ENCODE data around the gene LRRC10.

- TF ChIP-seq, protein P1, sequence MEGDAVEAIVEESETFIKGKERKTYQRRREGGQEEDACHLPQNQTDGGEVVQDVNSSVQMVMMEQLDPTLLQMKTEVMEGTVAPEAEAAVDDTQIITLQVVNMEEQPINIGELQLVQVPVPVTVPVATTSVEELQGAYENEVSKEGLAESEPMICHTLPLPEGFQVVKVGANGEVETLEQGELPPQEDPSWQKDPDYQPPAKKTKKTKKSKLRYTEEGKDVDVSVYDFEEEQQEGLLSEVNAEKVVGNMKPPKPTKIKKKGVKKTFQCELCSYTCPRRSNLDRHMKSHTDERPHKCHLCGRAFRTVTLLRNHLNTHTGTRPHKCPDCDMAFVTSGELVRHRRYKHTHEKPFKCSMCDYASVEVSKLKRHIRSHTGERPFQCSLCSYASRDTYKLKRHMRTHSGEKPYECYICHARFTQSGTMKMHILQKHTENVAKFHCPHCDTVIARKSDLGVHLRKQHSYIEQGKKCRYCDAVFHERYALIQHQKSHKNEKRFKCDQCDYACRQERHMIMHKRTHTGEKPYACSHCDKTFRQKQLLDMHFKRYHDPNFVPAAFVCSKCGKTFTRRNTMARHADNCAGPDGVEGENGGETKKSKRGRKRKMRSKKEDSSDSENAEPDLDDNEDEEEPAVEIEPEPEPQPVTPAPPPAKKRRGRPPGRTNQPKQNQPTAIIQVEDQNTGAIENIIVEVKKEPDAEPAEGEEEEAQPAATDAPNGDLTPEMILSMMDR (IDR thresholded peaks at IDR 0.05; ENCODE audit: insufficient read depth, low read length), result no peak
- TF ChIP-seq POLR2AphosphoS5 (IDR thresholded peaks at IDR 0.05; ENCODE audit: low read depth) (no peak), GABPA (IDR thresholded peaks at IDR 0.05; ENCODE audit: low read depth) (no peak), SPI1 (IDR thresholded peaks at IDR 0.05; ENCODE audit: borderline replicate concordance, low read depth) (no peak)
- TF ChIP-seq, protein P2, sequence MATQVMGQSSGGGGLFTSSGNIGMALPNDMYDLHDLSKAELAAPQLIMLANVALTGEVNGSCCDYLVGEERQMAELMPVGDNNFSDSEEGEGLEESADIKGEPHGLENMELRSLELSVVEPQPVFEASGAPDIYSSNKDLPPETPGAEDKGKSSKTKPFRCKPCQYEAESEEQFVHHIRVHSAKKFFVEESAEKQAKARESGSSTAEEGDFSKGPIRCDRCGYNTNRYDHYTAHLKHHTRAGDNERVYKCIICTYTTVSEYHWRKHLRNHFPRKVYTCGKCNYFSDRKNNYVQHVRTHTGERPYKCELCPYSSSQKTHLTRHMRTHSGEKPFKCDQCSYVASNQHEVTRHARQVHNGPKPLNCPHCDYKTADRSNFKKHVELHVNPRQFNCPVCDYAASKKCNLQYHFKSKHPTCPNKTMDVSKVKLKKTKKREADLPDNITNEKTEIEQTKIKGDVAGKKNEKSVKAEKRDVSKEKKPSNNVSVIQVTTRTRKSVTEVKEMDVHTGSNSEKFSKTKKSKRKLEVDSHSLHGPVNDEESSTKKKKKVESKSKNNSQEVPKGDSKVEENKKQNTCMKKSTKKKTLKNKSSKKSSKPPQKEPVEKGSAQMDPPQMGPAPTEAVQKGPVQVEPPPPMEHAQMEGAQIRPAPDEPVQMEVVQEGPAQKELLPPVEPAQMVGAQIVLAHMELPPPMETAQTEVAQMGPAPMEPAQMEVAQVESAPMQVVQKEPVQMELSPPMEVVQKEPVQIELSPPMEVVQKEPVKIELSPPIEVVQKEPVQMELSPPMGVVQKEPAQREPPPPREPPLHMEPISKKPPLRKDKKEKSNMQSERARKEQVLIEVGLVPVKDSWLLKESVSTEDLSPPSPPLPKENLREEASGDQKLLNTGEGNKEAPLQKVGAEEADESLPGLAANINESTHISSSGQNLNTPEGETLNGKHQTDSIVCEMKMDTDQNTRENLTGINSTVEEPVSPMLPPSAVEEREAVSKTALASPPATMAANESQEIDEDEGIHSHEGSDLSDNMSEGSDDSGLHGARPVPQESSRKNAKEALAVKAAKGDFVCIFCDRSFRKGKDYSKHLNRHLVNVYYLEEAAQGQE (IDR thresholded peaks at IDR 0.05; ENCODE audit: insufficient replicate concordance, low read depth), result no peak
These were observed 40.6 kb downstream of the LRRC10 start for GRCh38 chr12:69570000-69570516.

All from HL-60 (cell line).